ENCODE measurements around the gene GALC.

GRCh38 chr14:87896393-87897380, 96.3 kb downstream of the GALC start:
- TF ChIP-seq CTCF (IDR thresholded peaks at IDR 0.05) = peak in 2 of 3 donors; percentile 44 to 46
- TF ChIP-seq POLR2A (IDR thresholded peaks at IDR 0.05) = no peak
